OCI-LY3 (cell line): ENCODE data around the gene HNRNPL.
"Not testable (repeated sequence)": the region's sequence is repeated elsewhere in the genome, so short reads cannot be mapped to it uniquely, and the experiment has no call there.

Source experiments
- H2AFZ ChIP-seq: fragments of 200-600, 300-600 bp; shearing (Covaris generic); 2 replicates; pipeline ENCODE4 v1.6.0; 2014; ENCODE audit warnings: antibody characterized with exemption, low read depth, low read length
- H3K27ac ChIP-seq: fragments of 200-600, 300-600 bp; sonication (generic); 2 replicates; pipeline ENCODE4 v1.5.1; 2014; ENCODE audit warnings: mild to moderate bottlenecking, low read length, moderate library complexity, mixed read lengths
- H3K27me3 ChIP-seq: fragments of 200-600, 300-600 bp; sonication (generic); 2 replicates; pipeline ENCODE4 v1.6.1; 2014; ENCODE audit warnings: low read depth, low read length, mixed read lengths
- H3K36me3 ChIP-seq: fragments of 200-600, 300-600 bp; sonication (generic); replicated peaks from 2 replicates; pipeline ENCODE3; 2014; ENCODE audit warnings: low read depth, low read length, mixed read lengths
- H3K4me1 ChIP-seq: fragments of 300-600, 200-600 bp; sonication (generic); 2 replicates; pipeline ENCODE4 v1.6.1; 2014; ENCODE audit warnings: low read length, mixed read lengths
- H3K4me2 ChIP-seq: fragments of 200-600, 300-600 bp; sonication (generic); 2 replicates; pipeline ENCODE4 v1.6.1; 2014; ENCODE audit warnings: low read length, mixed read lengths
- H3K4me3 ChIP-seq: fragments of 300-600, 200-600 bp; sonication (generic); 2 replicates; pipeline ENCODE4 v1.5.1; 2014; ENCODE audit warnings: antibody characterized with exemption, mild to moderate bottlenecking, low read length, moderate library complexity
- H3K79me2 ChIP-seq: fragments of 300-600, 200-600 bp; shearing (Covaris generic); 2 replicates; pipeline ENCODE4 v1.6.1; 2014; ENCODE audit warnings: mild to moderate bottlenecking, low read length, mixed read lengths
- H3K9ac ChIP-seq: fragments of 300-600, 200-600 bp; shearing (Covaris generic); 2 replicates; pipeline ENCODE4 v1.6.0; 2014; ENCODE audit warnings: mild to moderate bottlenecking, low read length, moderate library complexity
- H3K9me3 ChIP-seq: fragments of 200-600, 300-600 bp; shearing (Covaris generic); 2 replicates; pipeline ENCODE4 v1.6.1; 2014; ENCODE audit warnings: low read length, mixed read lengths; ENCODE audit not compliant: insufficient read depth
- H4K20me1 ChIP-seq: fragments of 200-600, 300-600 bp; sonication (generic); 2 replicates; pipeline ENCODE4 v1.6.1; 2016; ENCODE audit warnings: low read length, mixed read lengths; ENCODE audit not compliant: insufficient read depth
- CTCF ChIP-seq: fragments of 200-600, 300-600 bp; sonication (generic); IDR thresholded peaks from 2 replicates; pipeline ENCODE4 v1.5.1; 2014; ENCODE audit warnings: antibody characterized with exemption, low read length, low read depth
- EZH2phosphoT487 ChIP-seq: fragments of 200-600 bp; shearing (Covaris generic); IDR thresholded peaks from 2 replicates; pipeline ENCODE4 v1.6.1; 2018; ENCODE audit warnings: antibody characterized with exemption, mixed run types, low read depth

HNRNPL gene

GRCh38 chr19:38888876-38889275 lies 39.1 kb upstream of the HNRNPL start:
- H3K27ac ChIP-seq, result no peak overlapping the region
- H4K20me1 ChIP-seq, result no peaks in the 10 kb centered on the region
- H3K79me2 ChIP-seq, result no peaks in the 10 kb centered on the region
- no peaks in the 10 kb centered on the region for H3K27me3 ChIP-seq
- no peak overlapping the region for H3K9ac ChIP-seq
- H3K36me3 ChIP-seq, result no peaks in the 10 kb centered on the region
- no peak overlapping the region for H3K4me3 ChIP-seq
- TF ChIP-seq CTCF, result no peak
- no peak for TF ChIP-seq EZH2phosphoT487
- no peaks in the 10 kb centered on the region for H3K4me1 ChIP-seq
- H2AFZ ChIP-seq, result no peak overlapping the region
- H3K9me3 ChIP-seq, result no peaks in the 10 kb centered on the region
- no peak overlapping the region for H3K4me2 ChIP-seq

GRCh38 chr19:38884691-38885090 lies 34.9 kb upstream of the HNRNPL start:
- not testable (repeated sequence) for H3K4me3 ChIP-seq, H3K9ac ChIP-seq, H3K9me3 ChIP-seq, H3K27ac ChIP-seq, H3K4me1 ChIP-seq, H3K4me2 ChIP-seq, H4K20me1 ChIP-seq, H3K36me3 ChIP-seq, H2AFZ ChIP-seq, H3K79me2 ChIP-seq, H3K27me3 ChIP-seq

- Histone ChIP-seq H4K20me1 (no peaks in the 10 kb centered on the region), H3K27ac (no peak overlapping the region), H3K9ac (no peak overlapping the region), H3K4me1 (peaks cover 12% of the 10 kb centered on the region), H3K27me3 (no peaks in the 10 kb centered on the region), H3K79me2 (no peaks in the 10 kb centered on the region), H3K4me3 (no peak overlapping the region), H3K9me3 (no peaks in the 10 kb centered on the region), H3K4me2 (no peak overlapping the region), H3K36me3 (no peaks in the 10 kb centered on the region), H2AFZ (no peak overlapping the region)
- TF ChIP-seq EZH2phosphoT487 (no peak), CTCF (no peak)
These were observed 33.5 kb upstream of the HNRNPL start for GRCh38 chr19:38883286-38883685.

- peaks cover 24% of the 10 kb centered on the region for H3K4me1 ChIP-seq
- H3K36me3 ChIP-seq, result no peaks in the 10 kb centered on the region
- no peak overlapping the region for H3K27ac ChIP-seq
- TF ChIP-seq CTCF (no peak), EZH2phosphoT487 (no peak)
- no peaks in the 10 kb centered on the region for H4K20me1 ChIP-seq
- H2AFZ ChIP-seq, result no peak overlapping the region
- no peak overlapping the region for H3K9ac ChIP-seq
- no peaks in the 10 kb centered on the region for H3K79me2 ChIP-seq
- no peaks in the 10 kb centered on the region for H3K9me3 ChIP-seq
- H3K4me3 ChIP-seq, result no peak overlapping the region
- no peaks in the 10 kb centered on the region for H3K27me3 ChIP-seq
- no peak overlapping the region for H3K4me2 ChIP-seq
These were observed 31.3 kb upstream of the HNRNPL start for GRCh38 chr19:38880882-38881609.
